GM12878 (cell line): ENCODE data around the gene SSH3. TPM values are rescaled to one million over a fixed set of nuclear protein-coding genes. Genes with fewer than 3 reads are reported as not detected.

ENCODE experiments used
- ATF7 ChIP-seq: fragments of 450-650 bp; IDR thresholded peaks from 2 replicates; pipeline ENCODE4 v1.6.1; 2016; ENCODE audit warnings: low read depth, mild to moderate bottlenecking
- BACH1 ChIP-seq: fragments of 450-650 bp; IDR thresholded peaks from 2 replicates; pipeline ENCODE4 v1.6.1; 2017; ENCODE audit warnings: mild to moderate bottlenecking, borderline replicate concordance
- BCLAF1 ChIP-seq: fragments of 450-650 bp; IDR thresholded peaks from 2 replicates; pipeline ENCODE4 v1.6.1; 2017; ENCODE audit warnings: antibody characterized with exemption, mild to moderate bottlenecking, moderate library complexity
- BHLHE40 ChIP-seq, 2 experiments: fragments of 450-650 bp in 1 of 2; IDR thresholded peaks; 2 replicates each; pipeline ENCODE4 v1.6.1; 2011 to 2017; ENCODE audit warnings: low read depth in 2 of 2, borderline replicate concordance in 1 of 2, improper control_type of control experiment in 1 of 2, low read length in 1 of 2, mild to moderate bottlenecking in 1 of 2
- CEBPZ ChIP-seq: fragments of 150-350 bp; IDR thresholded peaks from 2 replicates; pipeline ENCODE4 v1.6.1; 2016; ENCODE audit warnings: low read depth, low read length
- CHD2 ChIP-seq: IDR thresholded peaks from 2 replicates; pipeline ENCODE4 v1.6.1; 2011; ENCODE audit warnings: low read depth, low read length, improper control_type of control experiment, borderline replicate concordance
- CTCF ChIP-seq, 3 experiments: IDR thresholded peaks in 2 of 3; conservative IDR thresholded peaks in 1 of 3; 2 replicates each; pipeline ENCODE4 v1.5.1; 2011; ENCODE audit warnings: low read depth in 3 of 3, low read length in 3 of 3, mild to moderate bottlenecking in 3 of 3, control low read depth in 2 of 3, moderate library complexity in 2 of 3, inconsistent platforms in 1 of 3, mixed read lengths in 1 of 3; ENCODE audit not compliant: control insufficient read depth in 2 of 3, insufficient read depth in 1 of 3; ENCODE audit errors: extremely low read depth in 1 of 3
- IKZF1 ChIP-seq: fragments of 450-650 bp; conservative IDR thresholded peaks from 2 replicates; pipeline ENCODE4 v1.6.1; 2017; ENCODE audit warnings: antibody characterized with exemption, mild to moderate bottlenecking
- IKZF2 ChIP-seq, 2 experiments: fragments of 450-650 bp; IDR thresholded peaks; 2 replicates each; pipeline ENCODE4 v1.6.1; 2017; ENCODE audit warnings: mild to moderate bottlenecking in 2 of 2, moderate library complexity in 2 of 2
- NR2C1 ChIP-seq: fragments of 450-650 bp; IDR thresholded peaks from 2 replicates; pipeline ENCODE4 v1.6.1; 2017; ENCODE audit warnings: antibody characterized with exemption, mild to moderate bottlenecking, moderate library complexity
- RAD21 ChIP-seq: IDR thresholded peaks from 2 replicates; pipeline ENCODE4 v1.6.1; 2011; ENCODE audit warnings: mild to moderate bottlenecking, low read depth, low read length, moderate library complexity; ENCODE audit not compliant: insufficient read depth
- SP1 ChIP-seq: IDR thresholded peaks from one replicate; pipeline ENCODE4 v1.6.1; 2011; ENCODE audit warnings: low read depth, low read length
- TAF1 ChIP-seq: IDR thresholded peaks from 2 replicates; pipeline ENCODE4 v1.6.1; 2011; ENCODE audit warnings: mild to moderate bottlenecking, low read depth, low read length, borderline replicate concordance
- polyA plus RNA-seq, 11 experiments: library from polyadenylated mRNA; depleted of rRNA in 4 of 11; unstranded in 6 of 11; stranded (reverse) in 5 of 11; fragments of >200 nt; fragmentation: Nextera tagmentation in 4 of 11; fragmentation: Illumina TruSeq in 1 of 11; extraction: Ambion mirVana in 4 of 11; extraction: Trizol in 1 of 11; gene quantifications; 1 replicate in 1 of 11; 2 replicates in 10 of 11; pipeline versions ENCODE4 v1.2.1 to v1.2.3, GENCODE V29; 2011 to 2016; ENCODE audit warnings: inconsistent platforms in 2 of 11, missing spikeins in 2 of 11, low read depth in 1 of 11
- total RNA-seq, 4 experiments: library from RNA; depleted of rRNA in 3 of 4; stranded (reverse); fragments of >200 nt in 3 of 4; fragmentation: Illumina TruSeq in 1 of 4; extraction: Trizol in 1 of 4; gene quantifications; 2 replicates each; pipeline versions ENCODE4 v1.2.1 to v1.2.3, GENCODE V29; 2013 to 2021
- TF ChIP-seq, protein P1 (sequence below): fragments of 450-650 bp; IDR thresholded peaks from 2 replicates; pipeline ENCODE4 v1.6.1; 2018; ENCODE audit warnings: mild to moderate bottlenecking, low read depth, moderate library complexity; ENCODE audit not compliant: partially characterized antibody

Gene SSH3
- total and polyA plus RNA-seq, 10 of the 15 experiments (the other 5 are each of a cell fraction or from before 2014, with no cell fraction given): 0.05 to 0.83 (median 0.28) TPM; not detected in 3

- TF ChIP-seq, protein P1, sequence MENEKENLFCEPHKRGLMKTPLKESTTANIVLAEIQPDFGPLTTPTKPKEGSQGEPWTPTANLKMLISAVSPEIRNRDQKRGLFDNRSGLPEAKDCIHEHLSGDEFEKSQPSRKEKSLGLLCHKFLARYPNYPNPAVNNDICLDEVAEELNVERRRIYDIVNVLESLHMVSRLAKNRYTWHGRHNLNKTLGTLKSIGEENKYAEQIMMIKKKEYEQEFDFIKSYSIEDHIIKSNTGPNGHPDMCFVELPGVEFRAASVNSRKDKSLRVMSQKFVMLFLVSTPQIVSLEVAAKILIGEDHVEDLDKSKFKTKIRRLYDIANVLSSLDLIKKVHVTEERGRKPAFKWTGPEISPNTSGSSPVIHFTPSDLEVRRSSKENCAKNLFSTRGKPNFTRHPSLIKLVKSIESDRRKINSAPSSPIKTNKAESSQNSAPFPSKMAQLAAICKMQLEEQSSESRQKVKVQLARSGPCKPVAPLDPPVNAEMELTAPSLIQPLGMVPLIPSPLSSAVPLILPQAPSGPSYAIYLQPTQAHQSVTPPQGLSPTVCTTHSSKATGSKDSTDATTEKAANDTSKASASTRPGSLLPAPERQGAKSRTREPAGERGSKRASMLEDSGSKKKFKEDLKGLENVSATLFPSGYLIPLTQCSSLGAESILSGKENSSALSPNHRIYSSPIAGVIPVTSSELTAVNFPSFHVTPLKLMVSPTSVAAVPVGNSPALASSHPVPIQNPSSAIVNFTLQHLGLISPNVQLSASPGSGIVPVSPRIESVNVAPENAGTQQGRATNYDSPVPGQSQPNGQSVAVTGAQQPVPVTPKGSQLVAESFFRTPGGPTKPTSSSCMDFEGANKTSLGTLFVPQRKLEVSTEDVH: no peak
- TF ChIP-seq BACH1: peak; percentile 22; the same call in 1 of the 2 replicates
- TF ChIP-seq ATF7: no peak
- 0 out of 2 replicates have a peak, but pooled peaks have one; percentile 32 for TF ChIP-seq IKZF1
- no peak for TF ChIP-seq BCLAF1
- TF ChIP-seq CHD2: peak; percentile 41; the same call in 1 of the 2 replicates
- TF ChIP-seq TAF1: no peak
- TF ChIP-seq CEBPZ: no peak
- peak; percentile 28 to 73; a peak in 2 of 4 replicates for TF ChIP-seq BHLHE40 (IDR thresholded peaks at IDR 0.05; ENCODE audit: borderline replicate concordance in 1 of 2, low read depth in 2 of 2, low read length in 1 of 2)
- peak; percentile 63 to 84 (median 70); a peak in 5 of 6 replicates for TF ChIP-seq CTCF (IDR thresholded peaks at IDR 0.05 in 2 of 3, conservative IDR thresholded peaks at IDR 0.05 in 1 of 3; ENCODE audit: control insufficient read depth in 2 of 3, extremely low read depth in 1 of 3, insufficient read depth in 1 of 3, low read depth in 3 of 3, low read length in 3 of 3)
- no peak for TF ChIP-seq IKZF2 (IDR thresholded peaks at IDR 0.05)
- no peak for TF ChIP-seq SP1
- TF ChIP-seq NR2C1: peak; percentile 67; the same call in 1 of the 2 replicates
- peak; percentile 80 for TF ChIP-seq RAD21
Observed at GRCh38 chr11:67265633-67266448, 37.5 kb upstream of the SSH3 start (continued).
